HG02943 (cell line): ENCODE results near the gene DCTPP1.

ENCODE experiments used
- ATAC-seq: cut with Tn5 transposase; IDR thresholded peaks from one replicate; pipeline ENCODE4 v1.9.1; 2021; ENCODE audit warnings: mild to moderate bottlenecking, low read depth, moderate library complexity; ENCODE audit not compliant: unreplicated experiment

The DCTPP1 gene

GRCh38 chr16:30394592-30395154 is 35.2 kb downstream of the DCTPP1 start:
- no peak for ATAC-seq

DNA sequence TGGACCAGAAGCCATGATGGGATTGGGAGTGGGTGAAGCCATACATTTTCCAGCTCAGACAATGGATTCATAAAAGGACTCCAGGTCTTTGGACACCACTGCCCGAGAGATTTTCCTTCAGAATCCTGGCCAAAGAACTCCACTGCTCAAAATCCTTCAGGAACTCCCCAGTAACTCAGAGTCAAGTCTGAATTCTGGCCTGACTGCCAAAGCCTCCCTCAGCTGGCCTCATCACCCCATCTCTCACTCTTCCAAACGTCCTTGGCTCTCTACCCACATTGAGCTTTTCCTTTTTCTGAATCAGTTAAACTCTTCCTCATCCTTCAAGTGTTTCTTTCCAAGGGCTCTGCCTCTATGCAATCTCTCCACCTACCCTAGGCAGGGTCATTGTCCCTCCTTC is 46.3 kb downstream of the DCTPP1 start:
- no peak for ATAC-seq

GRCh38 chr16:30382111-30382881 is 47.5 kb downstream of the DCTPP1 start, which contains the start of gene SEPTIN1:
Gene SEPTIN1 (minus strand): TSS chr16:30382561. CDS start chr16:30382542, 19 bp downstream.
- ATAC-seq: no peak

- no peak for ATAC-seq
Measured at GRCh38 chr16:30381291-30382041, 48.4 kb downstream of the DCTPP1 start.

GRCh38 chr16:30380803-30381208 is 49.0 kb downstream of the DCTPP1 start:
- ATAC-seq: no peak

GRCh38 chr16:30380072-30380802 is 49.6 kb downstream of the DCTPP1 start:
- ATAC-seq: no peak

GRCh38 chr16:30379158-30379783 is 50.6 kb downstream of the DCTPP1 start:
- ATAC-seq: no peak

DNA sequence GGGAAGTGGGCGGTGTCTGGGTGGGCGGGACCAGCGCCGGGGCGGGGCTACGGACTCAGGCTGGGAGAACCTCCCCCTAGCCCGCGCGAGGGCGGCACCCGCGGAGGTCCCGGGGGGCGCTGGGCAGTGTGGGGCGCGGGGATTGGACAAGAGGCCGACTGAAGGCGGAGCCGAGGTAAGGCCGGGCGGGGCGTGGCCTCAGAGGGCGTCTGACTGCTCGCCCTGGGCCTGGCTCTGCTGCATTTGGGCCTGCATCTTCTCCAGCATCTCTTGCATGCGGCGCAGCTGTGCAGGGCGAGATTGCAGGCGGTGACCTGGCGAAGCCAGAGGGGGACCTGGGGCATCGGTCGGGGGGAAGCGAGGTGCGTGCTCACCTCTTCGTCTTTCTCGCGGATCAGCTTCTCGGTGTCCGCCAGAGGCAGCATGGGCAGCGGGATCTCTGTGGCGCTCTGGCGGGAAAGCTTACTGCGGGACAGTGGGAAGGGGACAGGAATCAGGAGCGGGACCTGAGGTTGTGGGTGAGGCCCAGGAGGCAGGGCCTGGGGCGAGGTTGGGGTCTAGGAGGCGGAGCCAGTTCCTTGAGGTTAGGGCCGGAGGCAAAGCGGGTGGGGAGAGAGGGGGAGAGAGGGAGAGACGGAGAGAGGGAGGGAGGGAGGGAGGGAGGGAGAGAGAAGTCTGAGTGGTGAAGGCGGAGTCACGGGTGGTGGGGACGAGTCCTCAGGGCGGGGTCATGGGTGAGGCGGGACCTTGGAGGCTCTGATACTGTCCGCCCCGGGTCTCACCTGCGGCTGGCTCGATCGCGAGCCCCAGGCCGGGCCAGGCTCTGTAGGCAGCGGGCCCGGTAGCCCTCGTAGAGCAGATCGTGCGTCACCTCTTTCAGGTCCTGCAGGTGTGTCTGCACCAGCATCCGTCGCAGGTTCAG is 51.3 kb downstream of the DCTPP1 start:
- ATAC-seq: peak; percentile 78

- peak; percentile 41 for ATAC-seq
Measured at GRCh38 chr16:30377812-30378235, 52.0 kb downstream of the DCTPP1 start.

GRCh38 chr16:30377050-30377811 is 52.6 kb downstream of the DCTPP1 start:
- no peak for ATAC-seq

GRCh38 chr16:30376461-30376902 is 53.3 kb downstream of the DCTPP1 start:
- no peak for ATAC-seq

GRCh38 chr16:30375864-30376263 is 54.0 kb downstream of the DCTPP1 start:
- ATAC-seq: no peak

DNA sequence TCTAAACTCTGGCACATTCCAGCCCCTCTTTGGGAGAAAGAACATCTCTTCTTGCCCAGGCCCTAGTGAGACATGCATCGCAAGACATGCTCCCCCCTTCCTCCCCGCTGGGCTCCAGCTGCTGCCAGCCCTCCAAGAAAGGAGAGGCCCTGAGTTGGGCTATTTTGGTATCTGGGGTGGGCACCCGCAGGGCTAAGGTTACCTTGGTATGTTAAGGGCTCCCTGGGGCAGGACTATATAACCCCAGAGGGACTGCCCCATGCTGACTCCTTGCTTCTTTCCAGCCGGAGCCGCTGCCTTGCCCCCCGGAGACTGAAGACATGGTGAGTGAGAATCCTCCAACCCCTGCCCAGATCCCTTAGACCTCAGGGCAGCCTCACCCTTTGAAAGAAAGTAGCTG is 55.3 kb downstream of the DCTPP1 start, which contains the start of gene MYL11:
Gene MYL11, plus strand, starts transcription at position 265 of the 400 bp plus-strand sequence. Its CDS starts 56 bp downstream, at position 321.
- no peak for ATAC-seq
